H1 (cell line): Measurements from ENCODE around the gene RPL3. TPM values are rescaled to one million over a fixed set of nuclear protein-coding genes. Genes with fewer than 3 reads are reported as not detected.

Experiments
- CTCF ChIA-PET: fragments of 300-600 bp; sonication (Branson Sonifier 250); formaldehyde crosslinking; loops from one replicate; lab custom pipeline; 2021; ENCODE audit not compliant: partially characterized antibody; lab: Charles Lee
- POLR2A ChIA-PET: fragments of 300-600 bp; sonication (Branson Sonifier 250); formaldehyde crosslinking; loops from one replicate; lab custom pipeline; 2021; ENCODE audit warnings: inconsistent platforms; ENCODE audit not compliant: partially characterized antibody; lab: Charles Lee
- DNase-seq, 2 experiments: peaks; one replicate each; pipeline versions ENCODE4 v3.0.0 to v3.0.0-alpha.2; 2010 to 2022; ENCODE audit warnings: low spot score in 2 of 2, low read depth in 1 of 2, mixed read lengths in 1 of 2
- FAIRE-seq: peaks from 2 replicates; lab custom pipeline; 2011; peaks lifted over from hg19 to GRCh38; lab: Jason Lieb, UNC
- H2AFZ ChIP-seq: 2 replicates; pipeline ENCODE4 v1.8.1; 2012; ENCODE audit warnings: low read length, inconsistent platforms
- H2AK5ac ChIP-seq: 2 replicates; pipeline ENCODE4 v1.6.1; 2013; ENCODE audit warnings: low read depth, low read length
- H2BK120ac ChIP-seq: replicated peaks from 2 replicates; pipeline ENCODE3; 2013; ENCODE audit warnings: low read depth, low read length, inconsistent platforms
- H2BK12ac ChIP-seq: 2 replicates; pipeline ENCODE4 v1.6.1; 2013; ENCODE audit warnings: low read depth, low read length
- H2BK15ac ChIP-seq: 2 replicates; pipeline ENCODE4 v1.6.1; 2013; ENCODE audit warnings: low read length
- H2BK20ac ChIP-seq: 2 replicates; pipeline ENCODE4 v1.6.1; 2013; ENCODE audit warnings: low read length
- H2BK5ac ChIP-seq: 2 replicates; pipeline ENCODE4 v1.6.1; 2013; ENCODE audit warnings: low read depth, low read length
- H3K14ac ChIP-seq: 2 replicates; pipeline ENCODE4 v1.6.1; 2013; ENCODE audit warnings: inconsistent platforms; ENCODE audit not compliant: insufficient read length
- H3K18ac ChIP-seq: 2 replicates; pipeline ENCODE4 v1.6.1; 2013; ENCODE audit warnings: low read length; ENCODE audit errors: extremely low read depth
- H3K23ac ChIP-seq: 2 replicates; pipeline ENCODE4 v1.6.1; 2013; ENCODE audit warnings: inconsistent platforms; ENCODE audit not compliant: insufficient read length
- H3K23me2 ChIP-seq: 2 replicates; pipeline ENCODE4 v1.6.1; 2013; ENCODE audit warnings: low read depth, low read length
- H3K27ac ChIP-seq: 2 replicates; pipeline ENCODE4 v1.6.1; 2011; ENCODE audit warnings: low read depth, low read length, inconsistent platforms
- H3K27me3 ChIP-seq, 4 experiments: replicated peaks in 1 of 4; 1 replicate in 1 of 4; 2 replicates in 3 of 4; pipeline versions ENCODE4 v1.6.1 to v1.8.1; 2011 to 2013; ENCODE audit warnings: low read length in 3 of 4, mild to moderate bottlenecking in 3 of 4, inconsistent platforms in 2 of 4, mixed read lengths in 2 of 4, moderate library complexity in 1 of 4; ENCODE audit not compliant: control insufficient read depth in 3 of 4, insufficient read depth in 3 of 4; ENCODE audit errors: extremely low read depth in 1 of 4
- H3K36me3 ChIP-seq, 4 experiments: 2 replicates each; pipeline versions ENCODE4 v1.6.1 to v1.8.1; 2011 to 2013; ENCODE audit warnings: mild to moderate bottlenecking in 4 of 4, low read length in 3 of 4, moderate library complexity in 2 of 4, control low read depth in 1 of 4, inconsistent platforms in 1 of 4; ENCODE audit not compliant: insufficient read depth in 4 of 4, control insufficient read depth in 2 of 4
- H3K4ac ChIP-seq: replicated peaks from 2 replicates; pipeline ENCODE3; 2013; ENCODE audit warnings: low read length, low read depth, mixed read lengths, inconsistent platforms; ENCODE audit not compliant: insufficient read length
- H3K4me1 ChIP-seq, 4 experiments: replicated peaks in 1 of 4; 1 replicate in 1 of 4; 2 replicates in 3 of 4; pipeline versions ENCODE4 v1.6.1 to v1.8.1; 2011 to 2013; ENCODE audit warnings: low read length in 3 of 4, inconsistent platforms in 2 of 4, mixed read lengths in 1 of 4; ENCODE audit not compliant: insufficient read depth in 4 of 4, control insufficient read depth in 3 of 4
- H3K4me2 ChIP-seq, 2 experiments: 2 replicates each; pipeline versions ENCODE4 v1.6.1 to v1.8.1; 2011 to 2013; ENCODE audit warnings: low read depth in 2 of 2, low read length in 2 of 2, control low read depth in 1 of 2, inconsistent platforms in 1 of 2, mild to moderate bottlenecking in 1 of 2; ENCODE audit not compliant: insufficient read depth in 1 of 2
- H3K4me3 ChIP-seq, 4 experiments: fragments of 200-600, 300-600 bp in 1 of 4; sonication (generic), shearing (Covaris generic), sonication (Bioruptor Twin) in 1 of 4; 2 replicates each; pipeline versions ENCODE4 v1.5.1 to v1.8.1; 2011 to 2016; ENCODE audit warnings: low read length in 4 of 4, low read depth in 3 of 4, control low read depth in 2 of 4, inconsistent platforms in 2 of 4, mild to moderate bottlenecking in 2 of 4, mixed read lengths in 1 of 4, moderate library complexity in 1 of 4; ENCODE audit not compliant: insufficient read depth in 2 of 4; ENCODE audit errors: extremely low read depth in 1 of 4
- H3K56ac ChIP-seq: replicated peaks from 2 replicates; pipeline ENCODE3; 2013; ENCODE audit warnings: low read depth, mild to moderate bottlenecking, mixed read lengths, low read length, inconsistent platforms; ENCODE audit not compliant: insufficient read length
- H3K79me1 ChIP-seq: 2 replicates; pipeline ENCODE4 v1.6.1; 2013; ENCODE audit warnings: low read depth, low read length, control low read depth
- H3K79me2 ChIP-seq, 2 experiments: 2 replicates each; pipeline versions ENCODE4 v1.6.1 to v1.8.1; 2012 to 2013; ENCODE audit warnings: low read length in 2 of 2, mild to moderate bottlenecking in 2 of 2, inconsistent platforms in 1 of 2; ENCODE audit not compliant: insufficient read depth in 2 of 2, control insufficient read depth in 1 of 2
- H3K9ac ChIP-seq, 4 experiments: replicated peaks in 1 of 4; 1 replicate in 1 of 4; 2 replicates in 3 of 4; pipeline versions ENCODE4 v1.6.1 to v1.8.1; 2011 to 2013; ENCODE audit warnings: low read depth in 3 of 4, low read length in 3 of 4, control low read depth in 2 of 4, mild to moderate bottlenecking in 2 of 4, moderate library complexity in 2 of 4, inconsistent platforms in 1 of 4; ENCODE audit errors: extremely low read depth in 1 of 4
- H3K9me3 ChIP-seq, 2 experiments: 2 replicates each; pipeline versions ENCODE4 v1.6.1 to v1.8.1; 2012 to 2013; ENCODE audit warnings: mild to moderate bottlenecking in 2 of 2, moderate library complexity in 2 of 2, control low read depth in 1 of 2, inconsistent platforms in 1 of 2, low read depth in 1 of 2, low read length in 1 of 2, mixed read lengths in 1 of 2; ENCODE audit not compliant: insufficient read depth in 2 of 2
- H4K20me1 ChIP-seq, 2 experiments: replicated peaks in 1 of 2; 2 replicates each; pipeline versions ENCODE3 to v1.8.1; 2011 to 2013; ENCODE audit warnings: inconsistent platforms in 2 of 2, low read length in 2 of 2, mild to moderate bottlenecking in 1 of 2; ENCODE audit not compliant: insufficient read depth in 2 of 2, control insufficient read depth in 1 of 2
- H4K5ac ChIP-seq: 2 replicates; pipeline ENCODE4 v1.6.1; 2013; ENCODE audit warnings: low read length, low read depth, mixed read lengths, inconsistent platforms; ENCODE audit not compliant: insufficient read length
- H4K8ac ChIP-seq: 2 replicates; pipeline ENCODE4 v1.8.0; 2013; ENCODE audit warnings: mild to moderate bottlenecking, moderate library complexity, low read length, inconsistent platforms; ENCODE audit not compliant: insufficient read depth; ENCODE audit errors: extremely low read depth
- H4K91ac ChIP-seq: replicated peaks from 2 replicates; pipeline ENCODE3; 2013; ENCODE audit warnings: low read length, mixed read lengths, inconsistent platforms; ENCODE audit not compliant: insufficient read length
- CEBPB ChIP-seq: IDR thresholded peaks from 2 replicates; pipeline ENCODE4 v1.6.1; 2012; ENCODE audit warnings: low read depth, low read length
- TEAD4 ChIP-seq: IDR thresholded peaks from 2 replicates; pipeline ENCODE4 v1.6.1; 2012; ENCODE audit warnings: low read depth, low read length, inconsistent platforms, mixed read lengths
- WGBS, 2 experiments: shearing (Covaris generic) in 1 of 2; methylation state at CpG; one replicate each; pipeline versions ENCODE4 v1.1.6 to v1.1.7; 2013 to 2015; ENCODE audit warnings: low lambda C conversion rate in 2 of 2, mixed read lengths in 2 of 2, inconsistent platforms in 1 of 2, low coverage in 1 of 2, missing lambda C conversion rate in 1 of 2; ENCODE audit not compliant: insufficient replicate concordance in 2 of 2, insufficient coverage in 1 of 2, insufficient read length in 1 of 2; ENCODE audit errors: extremely low coverage in 1 of 2, missing lambda C conversion rate in 1 of 2; 5-methylcytosine and 5-hydroxymethylcytosine counted together
- polyA plus RNA-seq, 7 experiments: library from polyadenylated mRNA; depleted of rRNA in 3 of 7; stranded (reverse) in 5 of 7; unstranded in 2 of 7; fragments of >200 nt in 5 of 7; fragments of 200-250 nt in 2 of 7; gene quantifications; 1 replicate in 5 of 7; 2 replicates in 1 of 7; 4 replicates in 1 of 7; pipeline versions ENCODE4 v1.2.1 to v1.2.3, GENCODE V29; 2011 to 2013; ENCODE audit warnings: missing spikeins in 2 of 7, mixed read lengths in 2 of 7
- total RNA-seq: library from RNA; stranded (reverse); fragmentation: NEBNext Ultra II Directional; extraction: Animal tissue kit (Norgen Biotek cat#: 25700); gene quantifications from 2 replicates; pipeline ENCODE4 v1.2.1, GENCODE V29; 2021

Gene RPL3
- total and polyA plus RNA-seq, 2 of the 8 experiments (the other 6 are each of a cell fraction or from before 2014, with no cell fraction given) = 2,865 to 5,466 TPM

DNA sequence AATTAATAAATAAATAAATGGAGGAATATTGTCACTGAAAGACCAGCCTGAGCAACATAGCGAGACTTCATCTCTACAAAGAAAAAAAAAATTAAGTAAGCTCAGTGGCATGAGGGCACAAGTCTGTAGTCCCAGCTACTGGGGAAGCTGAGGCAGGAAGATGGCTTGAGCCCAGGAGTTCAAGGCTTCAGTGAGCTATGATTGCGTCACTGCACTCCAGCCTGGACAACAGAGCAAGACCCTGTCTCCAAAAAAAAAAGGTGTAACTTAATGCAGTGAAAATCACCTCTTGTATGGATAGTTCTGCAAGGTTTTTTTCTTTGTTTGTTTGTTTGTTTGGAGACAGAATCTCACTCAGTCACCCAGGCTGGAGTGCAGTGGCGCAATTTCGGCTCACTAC is 25.8 kb upstream of the RPL3 start:
- no peak overlapping the region for H4K5ac ChIP-seq
- H3K4me3 ChIP-seq = no peak overlapping the region
- H2BK12ac ChIP-seq = no peak overlapping the region
- no peak for DNase-seq
- H3K79me1 ChIP-seq = no peaks in the 10 kb centered on the region
- H4K8ac ChIP-seq = no peak overlapping the region
- no peak overlapping the region for H2BK20ac ChIP-seq
- no peak overlapping the region for H2BK120ac ChIP-seq
- no peak overlapping the region for H3K27ac ChIP-seq
- no peak overlapping the region for H3K23ac ChIP-seq
- peaks cover 0 to 2% of the 10 kb centered on the region in 2 experiments for H4K20me1 ChIP-seq
- no peak overlapping the region for H3K4ac ChIP-seq
- no peak overlapping the region for H2AK5ac ChIP-seq
- H2BK5ac ChIP-seq = no peak overlapping the region
- H4K91ac ChIP-seq = no peak overlapping the region
- H2AFZ ChIP-seq = no peak overlapping the region
- no peak overlapping the region for H3K56ac ChIP-seq
- H3K9ac ChIP-seq = no peak overlapping the region
- TF ChIP-seq TEAD4 = no peak
- peak; percentile 55; the same call in 1 of the 2 replicates for TF ChIP-seq CEBPB
- peaks cover 5% of the 10 kb centered on the region; the same call in 1 of the 2 replicates for H3K23me2 ChIP-seq
- no peaks in the 10 kb centered on the region for H3K9me3 ChIP-seq
- H3K36me3 ChIP-seq = no peaks in the 10 kb centered on the region
- H3K4me1 ChIP-seq = peaks cover 3 to 9% (median 6%) of the 10 kb centered on the region in 4 experiments
- no peak overlapping the region for H2BK15ac ChIP-seq
- no peak for FAIRE-seq
- no peak overlapping the region for H3K18ac ChIP-seq
- CTCF ChIA-PET = interaction anchor here (0.7 to 8.1 kb wide), 11 partner anchors 15 to 175 kb away, joined by 3 to 110 read pairs (median 3); partner anchors contain the start of gene TAB1
- WGBS, 2 experiments = 89% methylated on average over 4 of the region's 4 CpGs; no CpG with 5 or more reads in 1 of the 2 experiments
- POLR2A ChIA-PET = interaction anchor here (1.9 to 20.6 kb wide), 2 partner anchors 13 to 28 kb away, joined by 4 to 472 read pairs; partner anchors contain the start of gene RPL3
- H3K4me2 ChIP-seq = no peak overlapping the region
- H3K27me3 ChIP-seq = 0 out of 7 replicates have a peak, but pooled peaks cover 0 to 3% (median 0%) of the 10 kb centered on the region in 4 experiments
- H3K79me2 ChIP-seq = no peaks in the 10 kb centered on the region
- H3K14ac ChIP-seq = no peak overlapping the region
